ENCODE measurements around the gene TBC1D24.

GRCh38 chr16:2485811-2486507 is 11.0 kb downstream of the TBC1D24 start:
- TF ChIP-seq CTCF (IDR thresholded peaks at IDR 0.05; ENCODE audit: low read length) (no peak), EZH2phosphoT487 (IDR thresholded peaks at IDR 0.05; ENCODE audit: low read length) (no peak), EZH2 (optimal IDR thresholded peaks at IDR 0.05; ENCODE audit: low read depth, low read length) (no peak)

Data from MM.1S (cell line).